Right lobe of liver (tissue), 4 donors: ENCODE measurements around the gene KCND3.

Experiments
- CTCF ChIP-seq, 4 donors: fragments of 200-600 bp in 3 of 4; fragments of 450-650 bp in 1 of 4; IDR thresholded peaks; one replicate each; pipeline versions ENCODE4 v1.5.1 to v1.8.0; 2016 to 2022; ENCODE audit warnings: antibody characterized with exemption in 4 of 4, mild to moderate bottlenecking in 2 of 4
- POLR2A ChIP-seq: fragments of 450-650 bp; IDR thresholded peaks from one replicate; pipeline ENCODE4 v1.6.1; 2017; ENCODE audit warnings: antibody characterized with exemption, mild to moderate bottlenecking
- donor health status: DM: no; HTN: no; CAD: no.
- donor health status: DM: no; HTN: no; CAD: no.
- donor health status: DM: no; HTN: yes; CAD: no.

GRCh38 chr1:111747282-111747734, 242.2 kb downstream of the KCND3 start:
- no peak for TF ChIP-seq POLR2A
- TF ChIP-seq CTCF (IDR thresholded peaks at IDR 0.05): peak; percentile 56 to 67 (median 61)
